C4-2B (cell line): Measurements from ENCODE around the gene PTPRT.

Experiments used
- CTCF ChIP-seq: fragments of 450-650 bp; conservative IDR thresholded peaks from 2 replicates; pipeline ENCODE4 v1.5.1; 2017; ENCODE audit warnings: mild to moderate bottlenecking
- ZFX ChIP-seq: fragments of 450-650 bp; IDR thresholded peaks from 2 replicates; pipeline ENCODE4 v1.6.1; 2017

DNA sequence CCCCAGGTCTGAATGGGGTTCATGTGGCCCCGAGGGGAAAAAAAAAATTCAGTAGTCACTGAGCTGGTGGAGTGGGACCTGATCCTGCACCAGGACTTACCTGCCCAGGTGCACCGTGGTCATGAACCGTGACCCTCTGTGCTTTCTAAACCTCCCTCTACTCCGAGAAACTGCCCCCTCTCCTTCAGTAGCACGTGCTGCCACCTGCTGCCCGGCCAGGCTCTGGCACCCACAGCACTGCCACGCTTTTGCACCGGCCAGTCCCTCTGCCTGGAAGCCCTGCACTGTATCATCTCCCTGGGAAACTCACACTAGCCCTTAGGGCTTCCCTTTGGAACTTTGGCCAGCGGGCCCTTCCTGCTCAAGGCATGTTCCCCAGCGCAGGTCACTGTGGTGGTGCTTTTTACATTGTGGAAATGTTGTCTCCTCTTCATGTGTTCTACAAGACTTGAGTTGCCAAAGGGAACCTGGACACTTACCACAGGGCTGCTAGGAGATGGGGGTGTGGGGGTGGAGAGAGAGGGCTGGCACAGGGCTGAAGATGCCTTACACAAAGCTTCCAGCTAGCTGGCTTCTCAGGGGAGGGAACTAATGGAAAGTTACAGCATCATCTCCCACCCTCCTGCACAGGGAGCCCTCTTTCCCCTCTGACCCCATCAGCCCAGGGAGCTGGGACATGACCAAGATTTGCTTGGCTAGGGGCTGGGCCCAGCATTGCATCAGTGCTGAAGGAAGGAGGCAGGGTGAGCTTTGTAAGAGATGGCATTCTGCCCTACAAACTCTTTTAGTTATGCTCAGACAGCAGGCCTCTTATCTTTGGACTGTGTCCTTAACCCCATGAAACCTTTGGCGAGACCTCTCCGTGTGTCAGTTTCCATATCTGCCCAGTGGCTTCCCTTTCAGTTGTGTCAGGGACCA lies 2.5 kb upstream of the PTPRT start:
- peak; percentile 85 for TF ChIP-seq CTCF
- TF ChIP-seq ZFX: no peak
